Mucosa of descending colon (tissue), 3 donors: ENCODE results near the gene VPS8. TPM values are rescaled to one million over a fixed set of nuclear protein-coding genes. Genes with fewer than 3 reads are reported as not detected.

Source experiments
- ATAC-seq: fragments of 200-7000 bp; cut with Tn5 transposase; one replicate; pipeline ENCODE4 v1.9.1; 2020; ENCODE audit warnings: mild to moderate bottlenecking, moderate library complexity
- DNase-seq, 3 donors: peaks; one replicate each; pipeline ENCODE4 v3.0.0-alpha.2; 2020
- H3K36me3 ChIP-seq: fragments of 200-600 bp; one replicate; pipeline ENCODE4 v1.8.0; 2021; ENCODE audit warnings: low read depth, mild to moderate bottlenecking
- H3K4me1 ChIP-seq: fragments of 200-600 bp; one replicate; pipeline ENCODE4 v1.8.0; 2021; ENCODE audit warnings: low read depth, mild to moderate bottlenecking
- H3K4me3 ChIP-seq: fragments of 200-600 bp; one replicate; pipeline ENCODE4 v1.8.0; 2021; ENCODE audit warnings: mild to moderate bottlenecking
- H3K9me3 ChIP-seq: fragments of 200-600 bp; one replicate; pipeline ENCODE4 v1.8.0; 2021; ENCODE audit warnings: mild to moderate bottlenecking
- intact Hi-C, 2 donors: fragments of 100-400 bp; cut with DNase I in 1 of 2; cut with micrococcal nuclease in 1 of 2; formaldehyde crosslinking; loops; one replicate each; pipeline versions ENCODE4 v1.11.0 to v1.11.1; 2022; cut with DNase I, micrococcal nuclease
- total RNA-seq, 3 donors: library from RNA; stranded (reverse); fragmentation: NEBNext Ultra II Directional in 2 of 3; extraction: Animal tissue kit (Norgen Biotek cat#: 25700) in 2 of 3; gene quantifications; one replicate each; pipeline versions ENCODE4 v1.2.1 to v1.2.4, GENCODE V29; 2021 to 2023
- TF ChIP-seq, protein P1 (sequence below): fragments of 200-600 bp; IDR thresholded peaks from one replicate; pipeline ENCODE4 v1.8.0; 2022; ENCODE audit warnings: antibody characterized with exemption, mild to moderate bottlenecking
- donor health status: DM: no; HTN: no; CAD: no; lungs with moderate emphysema.
- donor health status: DM: no; HTN: no; CAD: no.
- donor health status: DM: no; HTN: yes; CAD: no.

The VPS8 gene
- total RNA-seq, 3 donors from 2014 or later = 57.6 to 92.6 (median 74.7) TPM

GRCh38 chr3:184850201-184850600 lies 38.2 kb downstream of the VPS8 start:
- no peak for ATAC-seq
- no peak for DNase-seq
- Histone ChIP-seq H3K9me3 (no peaks in the 10 kb centered on the region), H3K4me1 (no peaks in the 10 kb centered on the region), H3K4me3 (no peak overlapping the region), H3K36me3 (no peaks in the 10 kb centered on the region)
- TF ChIP-seq, protein P1, sequence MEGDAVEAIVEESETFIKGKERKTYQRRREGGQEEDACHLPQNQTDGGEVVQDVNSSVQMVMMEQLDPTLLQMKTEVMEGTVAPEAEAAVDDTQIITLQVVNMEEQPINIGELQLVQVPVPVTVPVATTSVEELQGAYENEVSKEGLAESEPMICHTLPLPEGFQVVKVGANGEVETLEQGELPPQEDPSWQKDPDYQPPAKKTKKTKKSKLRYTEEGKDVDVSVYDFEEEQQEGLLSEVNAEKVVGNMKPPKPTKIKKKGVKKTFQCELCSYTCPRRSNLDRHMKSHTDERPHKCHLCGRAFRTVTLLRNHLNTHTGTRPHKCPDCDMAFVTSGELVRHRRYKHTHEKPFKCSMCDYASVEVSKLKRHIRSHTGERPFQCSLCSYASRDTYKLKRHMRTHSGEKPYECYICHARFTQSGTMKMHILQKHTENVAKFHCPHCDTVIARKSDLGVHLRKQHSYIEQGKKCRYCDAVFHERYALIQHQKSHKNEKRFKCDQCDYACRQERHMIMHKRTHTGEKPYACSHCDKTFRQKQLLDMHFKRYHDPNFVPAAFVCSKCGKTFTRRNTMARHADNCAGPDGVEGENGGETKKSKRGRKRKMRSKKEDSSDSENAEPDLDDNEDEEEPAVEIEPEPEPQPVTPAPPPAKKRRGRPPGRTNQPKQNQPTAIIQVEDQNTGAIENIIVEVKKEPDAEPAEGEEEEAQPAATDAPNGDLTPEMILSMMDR = no peak
- intact Hi-C loops = no loop called here

DNA sequence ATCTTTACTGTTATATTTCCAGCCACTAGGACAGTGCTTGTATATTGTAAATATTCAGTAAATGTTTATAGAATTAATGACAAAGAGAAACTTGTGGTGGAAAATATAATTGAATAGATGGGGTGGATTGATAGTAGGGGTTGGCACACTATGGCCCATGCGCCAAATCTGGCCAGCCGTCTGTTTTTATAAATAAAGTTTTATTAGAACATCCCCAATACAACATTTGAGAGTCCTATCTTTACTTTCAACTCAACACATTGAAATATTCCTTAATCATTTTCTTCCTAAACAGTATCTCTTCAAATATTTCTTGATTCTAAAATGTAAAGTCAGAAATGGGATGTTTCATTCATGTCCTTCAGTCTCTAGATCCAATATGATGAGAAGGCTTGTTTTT lies 45.1 kb downstream of the VPS8 start:
- TF ChIP-seq, protein P1 = no peak
- DNase-seq (no peak), ATAC-seq (no peak)
- H3K36me3 ChIP-seq = no peaks in the 10 kb centered on the region
- H3K4me1 ChIP-seq = no peaks in the 10 kb centered on the region
- H3K9me3 ChIP-seq = no peaks in the 10 kb centered on the region
- intact Hi-C loops = no loop called here
- H3K4me3 ChIP-seq = no peak overlapping the region

DNA sequence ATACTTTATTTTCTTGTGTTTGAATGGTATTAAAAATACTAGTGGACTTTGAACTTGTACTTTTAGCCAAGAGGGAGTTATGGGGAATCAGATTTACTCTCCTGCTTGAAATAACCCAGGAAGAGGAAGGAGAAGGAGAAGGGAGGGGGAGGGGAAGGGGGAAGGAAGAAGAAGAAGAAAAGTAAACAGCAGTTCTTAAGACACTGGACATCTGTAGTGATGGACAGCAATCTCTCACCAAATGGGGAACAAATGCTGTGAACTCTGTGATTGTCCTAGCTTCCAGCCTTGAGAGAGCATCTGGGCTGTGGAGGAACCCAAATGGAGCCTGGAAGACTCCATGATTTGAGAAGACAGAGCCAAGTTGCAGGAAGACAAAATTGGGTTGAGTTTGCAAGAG lies 52.0 kb downstream of the VPS8 start:
- Histone ChIP-seq H3K36me3 (no peaks in the 10 kb centered on the region), H3K9me3 (no peaks in the 10 kb centered on the region), H3K4me1 (no peaks in the 10 kb centered on the region), H3K4me3 (no peak overlapping the region)
- TF ChIP-seq, protein P1 = no peak
- no peak for DNase-seq
- no peak for ATAC-seq
- intact Hi-C loops = no loop called here

GRCh38 chr3:184868477-184868876 lies 56.5 kb downstream of the VPS8 start:
- DNase-seq (no peak), ATAC-seq (no peak)
- Histone ChIP-seq H3K9me3 (no peaks in the 10 kb centered on the region), H3K36me3 (peaks cover 6% of the 10 kb centered on the region), H3K4me1 (no peaks in the 10 kb centered on the region), H3K4me3 (no peak overlapping the region)
- intact Hi-C loops = no loop called here
- TF ChIP-seq, protein P1 = no peak

GRCh38 chr3:184872200-184872599 lies 60.2 kb downstream of the VPS8 start:
- peaks cover 6% of the 10 kb centered on the region for H3K36me3 ChIP-seq
- no peak overlapping the region for H3K4me3 ChIP-seq
- intact Hi-C loops = no loop called here
- DNase-seq = no peak
- no peaks in the 10 kb centered on the region for H3K4me1 ChIP-seq
- no peak for ATAC-seq
- TF ChIP-seq, protein P1 = no peak
- H3K9me3 ChIP-seq = no peaks in the 10 kb centered on the region

GRCh38 chr3:184873141-184873540 lies 61.2 kb downstream of the VPS8 start:
- Histone ChIP-seq H3K4me1 (no peaks in the 10 kb centered on the region), H3K4me3 (no peak overlapping the region), H3K9me3 (no peaks in the 10 kb centered on the region), H3K36me3 (peaks cover 6% of the 10 kb centered on the region)
- intact Hi-C loops = no loop called here
- DNase-seq (no peak), ATAC-seq (no peak)
- TF ChIP-seq, protein P1 = no peak
